Measurements from ENCODE around the gene CWH43.
"Not testable (repeated sequence)": the region's sequence is repeated elsewhere in the genome, so short reads cannot be mapped to it uniquely, and the experiment has no call there.

Gene CWH43

DNA sequence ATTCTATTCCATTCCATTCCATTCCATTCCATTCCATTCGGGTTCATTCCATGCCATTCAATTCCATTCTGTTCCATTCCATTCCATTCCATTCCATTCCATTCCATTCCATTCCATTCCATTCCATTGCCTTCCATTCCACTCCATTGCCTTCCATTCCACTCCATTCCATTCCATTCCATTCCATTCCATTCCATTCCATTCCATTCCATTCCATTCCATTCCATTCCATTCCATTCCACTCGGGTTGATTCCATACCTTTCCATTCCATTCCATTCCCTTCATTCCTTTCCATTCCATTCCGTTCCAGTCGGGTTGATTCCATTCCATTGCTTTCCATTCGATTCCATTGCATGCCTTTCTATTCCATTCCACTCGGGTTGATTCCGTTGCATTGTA, 105.8 kb downstream of the CWH43 start:
- not testable (repeated sequence) for H3K18ac ChIP-seq (ENCODE audit: low read length); H3K27me3 ChIP-seq (ENCODE audit: insufficient read depth, low read length, poor library complexity); H3K79me1 ChIP-seq (ENCODE audit: low read length); H3K23ac ChIP-seq (ENCODE audit: low read length); H2AK5ac ChIP-seq (ENCODE audit: low read length); H3K4me2 ChIP-seq (ENCODE audit: low read length); H4K8ac ChIP-seq (ENCODE audit: low read depth, low read length); H3K56ac ChIP-seq (ENCODE audit: low read length); H3K4me1 ChIP-seq (ENCODE audit: control insufficient read depth, low read depth, low read length); H2BK5ac ChIP-seq (ENCODE audit: low read length); H3K79me2 ChIP-seq (ENCODE audit: control insufficient read depth, insufficient read depth, low read length); H3K4me3 ChIP-seq (ENCODE audit: low read length); H4K5ac ChIP-seq (ENCODE audit: low read length); H3K9ac ChIP-seq (ENCODE audit: low read length); H3K36me3 ChIP-seq (ENCODE audit: control insufficient read depth, insufficient read depth, low read length); H2BK15ac ChIP-seq (replicated peaks; ENCODE audit: low read depth); H3K27ac ChIP-seq (ENCODE audit: low read depth, low read length); H2BK120ac ChIP-seq (ENCODE audit: low read depth, low read length); H3K4ac ChIP-seq (ENCODE audit: low read depth, low read length)
- WGBS (ENCODE audit: extremely low coverage, insufficient coverage, low lambda C conversion rate): 100% methylated on average over 1 of the region's 7 CpGs
- DNase-seq: peak; percentile 25

DNA sequence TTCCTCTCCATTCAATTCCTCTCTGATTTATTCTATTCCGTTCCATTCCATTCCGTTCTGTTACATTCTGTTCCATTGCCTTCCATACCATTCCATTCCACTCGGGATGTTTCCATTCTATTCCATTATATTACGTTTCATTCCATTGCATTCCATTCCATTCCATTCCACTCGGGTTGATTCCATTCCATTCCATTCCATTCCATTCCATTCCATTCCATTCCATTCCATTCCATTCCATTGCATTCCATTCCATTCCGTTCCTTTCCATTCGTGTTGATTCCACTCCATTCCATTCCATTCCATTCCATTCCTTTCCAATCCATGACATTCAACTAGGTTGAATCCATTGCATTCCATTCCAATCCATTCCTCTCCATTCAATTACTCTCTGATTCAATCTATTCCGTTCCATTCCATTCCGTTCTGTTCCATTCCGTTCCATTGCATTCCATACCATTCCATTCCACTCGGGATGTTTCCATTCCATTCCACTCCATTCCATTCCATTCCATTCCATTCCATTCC, 106.6 kb downstream of the CWH43 start:
- H3K4ac ChIP-seq (ENCODE audit: low read depth, low read length); H2BK15ac ChIP-seq (replicated peaks; ENCODE audit: low read depth); H4K8ac ChIP-seq (ENCODE audit: low read depth, low read length); H3K27me3 ChIP-seq (ENCODE audit: insufficient read depth, low read length, poor library complexity); H3K36me3 ChIP-seq (ENCODE audit: control insufficient read depth, insufficient read depth, low read length); H3K56ac ChIP-seq (ENCODE audit: low read length); H3K27ac ChIP-seq (ENCODE audit: low read depth, low read length); H3K18ac ChIP-seq (ENCODE audit: low read length); H3K4me2 ChIP-seq (ENCODE audit: low read length); H3K4me1 ChIP-seq (ENCODE audit: control insufficient read depth, low read depth, low read length); H3K23ac ChIP-seq (ENCODE audit: low read length); H2BK120ac ChIP-seq (ENCODE audit: low read depth, low read length); H2BK5ac ChIP-seq (ENCODE audit: low read length); H3K79me2 ChIP-seq (ENCODE audit: control insufficient read depth, insufficient read depth, low read length); H3K9ac ChIP-seq (ENCODE audit: low read length); H3K79me1 ChIP-seq (ENCODE audit: low read length); H2AK5ac ChIP-seq (ENCODE audit: low read length); H4K5ac ChIP-seq (ENCODE audit: low read length): not testable (repeated sequence)
- DNase-seq: peak; percentile 56
- peak overlapping the region; percentile 0 for H3K4me3 ChIP-seq (ENCODE audit: low read length)
- 100% methylated on average over 10 of the region's 11 CpGs for WGBS (ENCODE audit: extremely low coverage, insufficient coverage, low lambda C conversion rate)

DNA sequence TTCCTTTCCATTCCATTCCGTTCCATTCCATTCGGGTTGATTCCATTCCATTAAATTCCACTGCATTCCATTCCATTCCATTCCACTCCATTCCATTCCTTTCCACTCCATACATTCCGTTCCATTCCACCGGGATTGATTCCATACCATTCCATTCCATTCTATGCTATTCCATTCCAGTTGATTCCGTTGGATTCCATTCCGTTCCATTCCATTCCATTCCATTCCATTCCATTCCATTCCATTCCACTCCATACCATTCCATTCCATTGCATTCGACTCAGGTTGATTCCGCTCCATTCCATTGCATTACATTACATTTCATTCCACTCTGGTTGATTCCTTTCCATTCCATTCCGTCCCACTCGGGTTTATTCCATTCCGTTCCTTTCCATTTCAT, 110.1 kb downstream of the CWH43 start:
- not testable (repeated sequence) for H3K36me3 ChIP-seq (ENCODE audit: control insufficient read depth, insufficient read depth, low read length); H3K18ac ChIP-seq (ENCODE audit: low read length); H3K79me1 ChIP-seq (ENCODE audit: low read length); H2AK5ac ChIP-seq (ENCODE audit: low read length); H2BK15ac ChIP-seq (replicated peaks; ENCODE audit: low read depth); H2BK120ac ChIP-seq (ENCODE audit: low read depth, low read length); H3K4me1 ChIP-seq (ENCODE audit: control insufficient read depth, low read depth, low read length); H3K79me2 ChIP-seq (ENCODE audit: control insufficient read depth, insufficient read depth, low read length); H4K8ac ChIP-seq (ENCODE audit: low read depth, low read length); H3K27ac ChIP-seq (ENCODE audit: low read depth, low read length); H3K4ac ChIP-seq (ENCODE audit: low read depth, low read length); H3K23ac ChIP-seq (ENCODE audit: low read length); H3K27me3 ChIP-seq (ENCODE audit: insufficient read depth, low read length, poor library complexity); H3K9ac ChIP-seq (ENCODE audit: low read length); H2BK5ac ChIP-seq (ENCODE audit: low read length); H3K4me2 ChIP-seq (ENCODE audit: low read length); H3K56ac ChIP-seq (ENCODE audit: low read length); H4K5ac ChIP-seq (ENCODE audit: low read length)
- DNase-seq: peak; percentile 25
- peak overlapping the region; percentile 32 for H3K4me3 ChIP-seq (ENCODE audit: low read length)
- 100% methylated on average over 2 of the region's 11 CpGs for WGBS (ENCODE audit: extremely low coverage, insufficient coverage, low lambda C conversion rate)

DNA sequence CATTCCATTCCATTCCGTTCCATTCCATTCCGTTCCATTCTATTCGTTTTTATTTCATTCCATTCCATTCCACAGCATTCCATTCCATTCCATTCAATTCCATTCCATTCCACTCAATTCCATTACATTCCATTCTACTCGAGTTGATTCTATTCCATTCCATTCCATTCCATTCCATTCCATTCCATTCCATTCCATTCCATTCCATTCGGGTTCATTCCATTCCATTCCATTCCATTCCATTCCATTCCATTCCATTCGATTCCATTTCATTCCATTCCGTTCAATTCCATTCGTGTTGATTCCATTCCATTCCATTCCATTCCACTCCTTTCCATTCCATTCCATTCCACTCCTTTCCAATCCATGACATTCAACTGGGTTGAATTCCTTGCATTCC, 110.6 kb downstream of the CWH43 start:
- not testable (repeated sequence) for H2BK15ac ChIP-seq (replicated peaks; ENCODE audit: low read depth); DNase-seq; H3K79me2 ChIP-seq (ENCODE audit: control insufficient read depth, insufficient read depth, low read length); H2BK120ac ChIP-seq (ENCODE audit: low read depth, low read length); H2AK5ac ChIP-seq (ENCODE audit: low read length); H3K4me1 ChIP-seq (ENCODE audit: control insufficient read depth, low read depth, low read length); H3K18ac ChIP-seq (ENCODE audit: low read length); H3K27ac ChIP-seq (ENCODE audit: low read depth, low read length); H2BK5ac ChIP-seq (ENCODE audit: low read length); H3K36me3 ChIP-seq (ENCODE audit: control insufficient read depth, insufficient read depth, low read length); H3K4me2 ChIP-seq (ENCODE audit: low read length); H3K9ac ChIP-seq (ENCODE audit: low read length); H3K79me1 ChIP-seq (ENCODE audit: low read length); H4K8ac ChIP-seq (ENCODE audit: low read depth, low read length); H4K5ac ChIP-seq (ENCODE audit: low read length); H3K56ac ChIP-seq (ENCODE audit: low read length); H3K23ac ChIP-seq (ENCODE audit: low read length); H3K27me3 ChIP-seq (ENCODE audit: insufficient read depth, low read length, poor library complexity); H3K4ac ChIP-seq (ENCODE audit: low read depth, low read length)
- 100% methylated on average over 2 of the region's 8 CpGs for WGBS (ENCODE audit: extremely low coverage, insufficient coverage, low lambda C conversion rate)
- peak overlapping the region; percentile 2 for H3K4me3 ChIP-seq (ENCODE audit: low read length)

DNA sequence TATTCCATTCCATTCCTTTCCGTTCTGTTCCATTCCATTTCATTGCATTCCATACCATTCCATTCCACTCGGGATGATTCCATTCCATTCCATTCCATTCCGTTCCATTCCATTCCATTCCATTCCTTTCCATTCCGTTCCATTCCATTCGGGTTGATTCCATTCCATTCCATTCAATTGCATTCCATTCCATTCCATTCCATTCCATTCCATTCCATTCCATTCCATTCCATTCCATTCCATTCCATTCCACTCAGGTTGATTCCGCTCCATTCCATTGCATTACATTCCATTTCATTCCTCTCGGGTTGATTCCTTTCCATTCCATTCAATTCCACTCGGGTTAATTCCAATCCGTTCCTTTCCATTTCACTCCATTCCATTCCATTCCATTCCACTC, 111.0 kb downstream of the CWH43 start:
- not testable (repeated sequence) for H2BK15ac ChIP-seq (replicated peaks; ENCODE audit: low read depth); H4K5ac ChIP-seq (ENCODE audit: low read length); H3K79me2 ChIP-seq (ENCODE audit: control insufficient read depth, insufficient read depth, low read length); H3K27ac ChIP-seq (ENCODE audit: low read depth, low read length); H3K4me2 ChIP-seq (ENCODE audit: low read length); H3K36me3 ChIP-seq (ENCODE audit: control insufficient read depth, insufficient read depth, low read length); H2BK5ac ChIP-seq (ENCODE audit: low read length); H2AK5ac ChIP-seq (ENCODE audit: low read length); H3K23ac ChIP-seq (ENCODE audit: low read length); H2BK120ac ChIP-seq (ENCODE audit: low read depth, low read length); H3K18ac ChIP-seq (ENCODE audit: low read length); H3K9ac ChIP-seq (ENCODE audit: low read length); H3K4me1 ChIP-seq (ENCODE audit: control insufficient read depth, low read depth, low read length); H3K56ac ChIP-seq (ENCODE audit: low read length); H3K4ac ChIP-seq (ENCODE audit: low read depth, low read length); H3K79me1 ChIP-seq (ENCODE audit: low read length); H3K4me3 ChIP-seq (ENCODE audit: low read length); H4K8ac ChIP-seq (ENCODE audit: low read depth, low read length); H3K27me3 ChIP-seq (ENCODE audit: insufficient read depth, low read length, poor library complexity)
- WGBS (ENCODE audit: extremely low coverage, insufficient coverage, low lambda C conversion rate): 100% methylated on average over 6 of the region's 9 CpGs
- DNase-seq: peak; percentile 31

DNA sequence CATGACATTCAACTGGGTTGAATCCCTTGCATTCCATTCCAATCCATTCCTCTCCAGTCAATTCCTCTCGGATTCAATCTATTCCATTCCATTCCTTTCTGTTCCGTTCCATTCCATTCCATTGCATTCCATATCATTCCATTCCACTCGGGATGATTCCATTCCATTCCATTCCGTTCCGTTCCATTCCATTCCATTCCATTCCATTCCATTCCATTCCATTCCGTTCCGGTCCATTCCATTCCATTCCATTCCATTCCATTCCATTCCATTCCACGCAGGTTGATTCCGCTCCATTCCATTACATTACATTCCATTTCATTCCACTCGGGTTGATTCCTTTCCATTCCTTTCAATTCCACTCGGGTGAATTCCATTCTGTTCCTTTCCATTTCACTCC, 111.4 kb downstream of the CWH43 start:
- not testable (repeated sequence) for H3K27ac ChIP-seq (ENCODE audit: low read depth, low read length); H3K18ac ChIP-seq (ENCODE audit: low read length); H3K56ac ChIP-seq (ENCODE audit: low read length); H2BK5ac ChIP-seq (ENCODE audit: low read length); H3K79me1 ChIP-seq (ENCODE audit: low read length); H3K79me2 ChIP-seq (ENCODE audit: control insufficient read depth, insufficient read depth, low read length); H3K36me3 ChIP-seq (ENCODE audit: control insufficient read depth, insufficient read depth, low read length); H3K4ac ChIP-seq (ENCODE audit: low read depth, low read length); H4K5ac ChIP-seq (ENCODE audit: low read length); H3K4me3 ChIP-seq (ENCODE audit: low read length); H2AK5ac ChIP-seq (ENCODE audit: low read length); H3K4me2 ChIP-seq (ENCODE audit: low read length); H2BK15ac ChIP-seq (replicated peaks; ENCODE audit: low read depth); H2BK120ac ChIP-seq (ENCODE audit: low read depth, low read length); H4K8ac ChIP-seq (ENCODE audit: low read depth, low read length); H3K9ac ChIP-seq (ENCODE audit: low read length); H3K4me1 ChIP-seq (ENCODE audit: control insufficient read depth, low read depth, low read length); H3K23ac ChIP-seq (ENCODE audit: low read length); H3K27me3 ChIP-seq (ENCODE audit: insufficient read depth, low read length, poor library complexity)
- WGBS (ENCODE audit: extremely low coverage, insufficient coverage, low lambda C conversion rate): 98% methylated on average over 6 of the region's 11 CpGs
- DNase-seq: peak; percentile 22

All from mesendoderm (in vitro differentiated cells).